Measurements from ENCODE around the gene FHL2.

DNA sequence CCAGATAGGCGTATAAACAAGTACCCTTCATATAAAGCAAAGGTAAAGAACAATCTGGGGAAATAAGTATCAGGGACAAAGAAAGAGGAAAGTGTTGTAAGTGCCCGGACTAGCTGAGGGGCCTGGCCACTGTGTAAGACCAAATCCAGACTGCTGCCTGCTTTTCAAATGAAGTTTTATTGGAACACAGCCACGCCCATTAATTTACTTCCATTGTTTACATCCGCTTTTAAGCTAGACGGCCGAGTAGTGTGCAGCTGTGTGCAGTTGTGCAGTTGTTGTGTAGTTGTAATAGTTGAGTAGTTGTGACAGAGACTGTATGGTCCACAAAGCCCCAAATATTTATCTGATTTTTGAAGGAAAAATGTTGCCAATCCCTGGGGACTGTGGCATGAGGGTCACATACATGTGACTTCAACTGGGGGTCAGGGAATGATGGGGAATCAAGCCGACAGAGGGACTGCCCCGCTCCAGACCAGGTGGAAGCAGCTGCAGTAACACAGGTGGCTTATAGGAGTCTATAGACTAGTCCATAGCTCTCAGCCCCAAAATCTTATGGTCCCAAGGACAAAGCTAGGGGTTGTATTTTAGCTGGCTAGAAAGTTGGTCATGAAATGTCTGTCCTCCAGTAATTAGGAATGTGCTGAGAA lies 30.0 kb downstream of the FHL2 start:
- TF ChIP-seq, protein P1, sequence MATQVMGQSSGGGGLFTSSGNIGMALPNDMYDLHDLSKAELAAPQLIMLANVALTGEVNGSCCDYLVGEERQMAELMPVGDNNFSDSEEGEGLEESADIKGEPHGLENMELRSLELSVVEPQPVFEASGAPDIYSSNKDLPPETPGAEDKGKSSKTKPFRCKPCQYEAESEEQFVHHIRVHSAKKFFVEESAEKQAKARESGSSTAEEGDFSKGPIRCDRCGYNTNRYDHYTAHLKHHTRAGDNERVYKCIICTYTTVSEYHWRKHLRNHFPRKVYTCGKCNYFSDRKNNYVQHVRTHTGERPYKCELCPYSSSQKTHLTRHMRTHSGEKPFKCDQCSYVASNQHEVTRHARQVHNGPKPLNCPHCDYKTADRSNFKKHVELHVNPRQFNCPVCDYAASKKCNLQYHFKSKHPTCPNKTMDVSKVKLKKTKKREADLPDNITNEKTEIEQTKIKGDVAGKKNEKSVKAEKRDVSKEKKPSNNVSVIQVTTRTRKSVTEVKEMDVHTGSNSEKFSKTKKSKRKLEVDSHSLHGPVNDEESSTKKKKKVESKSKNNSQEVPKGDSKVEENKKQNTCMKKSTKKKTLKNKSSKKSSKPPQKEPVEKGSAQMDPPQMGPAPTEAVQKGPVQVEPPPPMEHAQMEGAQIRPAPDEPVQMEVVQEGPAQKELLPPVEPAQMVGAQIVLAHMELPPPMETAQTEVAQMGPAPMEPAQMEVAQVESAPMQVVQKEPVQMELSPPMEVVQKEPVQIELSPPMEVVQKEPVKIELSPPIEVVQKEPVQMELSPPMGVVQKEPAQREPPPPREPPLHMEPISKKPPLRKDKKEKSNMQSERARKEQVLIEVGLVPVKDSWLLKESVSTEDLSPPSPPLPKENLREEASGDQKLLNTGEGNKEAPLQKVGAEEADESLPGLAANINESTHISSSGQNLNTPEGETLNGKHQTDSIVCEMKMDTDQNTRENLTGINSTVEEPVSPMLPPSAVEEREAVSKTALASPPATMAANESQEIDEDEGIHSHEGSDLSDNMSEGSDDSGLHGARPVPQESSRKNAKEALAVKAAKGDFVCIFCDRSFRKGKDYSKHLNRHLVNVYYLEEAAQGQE (IDR thresholded peaks at IDR 0.05; ENCODE audit: insufficient read depth in 1 of 2, low read depth in 2 of 2, low read length in 2 of 2) = no peak
- no peak for TF ChIP-seq TAF1 (IDR thresholded peaks at IDR 0.05; ENCODE audit: borderline replicate concordance, insufficient read depth, low read length)

Data from PFSK-1 (cell line).